Measurements from ENCODE around the gene SMIM35.

The SMIM35 gene

GRCh38 chr11:118112711-118113430 is 26.1 kb upstream of the SMIM35 start:
- Histone ChIP-seq H3K36me3 (ENCODE audit: low read length) (no peaks in the 10 kb centered on the region), H3K79me2 (ENCODE audit: insufficient read depth, low read length) (no peaks in the 10 kb centered on the region), H3K27ac (ENCODE audit: low read depth, low read length) (no peak overlapping the region), H3K4me3 (ENCODE audit: insufficient read depth, low read length, poor library complexity, severe bottlenecking) (no peak overlapping the region), H3K27me3 (ENCODE audit: low read length) (no peaks in the 10 kb centered on the region; the same call in 1 of the 2 replicates), H3K9me2 (replicated peaks; ENCODE audit: insufficient read depth, low read length) (no peaks in the 10 kb centered on the region), H3F3A (ENCODE audit: insufficient read depth) (no peaks in the 10 kb centered on the region), H3K4me2 (ENCODE audit: low read depth, low read length, poor library complexity, severe bottlenecking) (no peak overlapping the region), H2AFZ (ENCODE audit: low read depth, low read length, severe bottlenecking) (no peak overlapping the region), H3K9me3 (ENCODE audit: insufficient read depth, low read length) (no peaks in the 10 kb centered on the region), H4K20me1 (ENCODE audit: low read depth, low read length) (no peaks in the 10 kb centered on the region), H3K9ac (ENCODE audit: low read length) (no peak overlapping the region)
- TF ChIP-seq EZH2phosphoT487 (conservative IDR thresholded peaks at IDR 0.05; ENCODE audit: low read length) = no peak
- TF ChIP-seq CTCF (IDR thresholded peaks at IDR 0.05; ENCODE audit: insufficient read depth, low read length, poor library complexity, severe bottlenecking) = no peak

GRCh38 chr11:118111744-118112035 is 24.9 kb upstream of the SMIM35 start:
- no peaks in the 10 kb centered on the region; the same call in none of the 2 replicates for H3K27me3 ChIP-seq (ENCODE audit: low read length)
- H4K20me1 ChIP-seq (ENCODE audit: low read depth, low read length) = no peaks in the 10 kb centered on the region
- H3K4me2 ChIP-seq (ENCODE audit: low read depth, low read length, poor library complexity, severe bottlenecking) = no peak overlapping the region
- no peak for TF ChIP-seq EZH2phosphoT487 (conservative IDR thresholded peaks at IDR 0.05; ENCODE audit: low read length)
- TF ChIP-seq CTCF (IDR thresholded peaks at IDR 0.05; ENCODE audit: insufficient read depth, low read length, poor library complexity, severe bottlenecking) = no peak
- H3K79me2 ChIP-seq (ENCODE audit: insufficient read depth, low read length) = no peaks in the 10 kb centered on the region
- H3K4me3 ChIP-seq (ENCODE audit: insufficient read depth, low read length, poor library complexity, severe bottlenecking) = no peak overlapping the region
- H3K9me2 ChIP-seq (replicated peaks; ENCODE audit: insufficient read depth, low read length) = no peaks in the 10 kb centered on the region
- no peaks in the 10 kb centered on the region for H3F3A ChIP-seq (ENCODE audit: insufficient read depth)
- no peak overlapping the region for H2AFZ ChIP-seq (ENCODE audit: low read depth, low read length, severe bottlenecking)
- no peaks in the 10 kb centered on the region for H3K9me3 ChIP-seq (ENCODE audit: insufficient read depth, low read length)
- H3K36me3 ChIP-seq (ENCODE audit: low read length) = no peaks in the 10 kb centered on the region
- no peak overlapping the region for H3K9ac ChIP-seq (ENCODE audit: low read length)
- no peak overlapping the region for H3K27ac ChIP-seq (ENCODE audit: low read depth, low read length)

- H2AFZ ChIP-seq (ENCODE audit: low read depth, low read length, severe bottlenecking) = no peak overlapping the region
Measured at GRCh38 chr11:118111019-118111743, 24.4 kb upstream of the SMIM35 start.

More at GRCh38 chr11:118111019-118111743, 24.4 kb upstream of the SMIM35 start:
- TF ChIP-seq CTCF (IDR thresholded peaks at IDR 0.05; ENCODE audit: insufficient read depth, low read length, poor library complexity, severe bottlenecking) = no peak
- no peak for TF ChIP-seq EZH2phosphoT487 (conservative IDR thresholded peaks at IDR 0.05; ENCODE audit: low read length)
- Histone ChIP-seq H3K36me3 (ENCODE audit: low read length) (no peaks in the 10 kb centered on the region), H3K9ac (ENCODE audit: low read length) (no peak overlapping the region), H3K27me3 (ENCODE audit: low read length) (no peaks in the 10 kb centered on the region; the same call in none of the 2 replicates), H3K9me3 (ENCODE audit: insufficient read depth, low read length) (no peaks in the 10 kb centered on the region), H3K4me3 (ENCODE audit: insufficient read depth, low read length, poor library complexity, severe bottlenecking) (no peak overlapping the region), H3F3A (ENCODE audit: insufficient read depth) (no peaks in the 10 kb centered on the region), H3K9me2 (replicated peaks; ENCODE audit: insufficient read depth, low read length) (no peaks in the 10 kb centered on the region), H3K4me2 (ENCODE audit: low read depth, low read length, poor library complexity, severe bottlenecking) (no peak overlapping the region), H3K27ac (ENCODE audit: low read depth, low read length) (no peak overlapping the region), H3K79me2 (ENCODE audit: insufficient read depth, low read length) (no peaks in the 10 kb centered on the region), H4K20me1 (ENCODE audit: low read depth, low read length) (no peaks in the 10 kb centered on the region)

All from SU-DHL-6 (cell line).